Gastroesophageal sphincter (tissue), 3 donors: ENCODE measurements around the gene WWTR1.

ENCODE experiments used
- EP300 ChIP-seq: sonication (generic); formaldehyde crosslinking; IDR thresholded peaks from one replicate; pipeline ENCODE4 v1.6.1; 2017; ENCODE audit warnings: antibody characterized with exemption, mild to moderate bottlenecking
- POLR2A ChIP-seq, 2 donors: fragments of 450-650 bp; IDR thresholded peaks; one replicate each; pipeline ENCODE4 v1.6.1; 2017; ENCODE audit warnings: antibody characterized with exemption in 2 of 2, mild to moderate bottlenecking in 2 of 2, moderate library complexity in 1 of 2
- POLR2AphosphoS5 ChIP-seq: sonication (generic); formaldehyde crosslinking; IDR thresholded peaks from one replicate; pipeline ENCODE4 v1.6.1; 2017; ENCODE audit warnings: antibody characterized with exemption
- TF ChIP-seq, protein P1 (sequence below), 4 experiments: fragments of 200-600 bp in 2 of 4; fragments of 450-650 bp in 2 of 4; sonication (generic) in 1 of 4; IDR thresholded peaks; one replicate each; pipeline ENCODE4 v1.5.1; 2017 to 2019; ENCODE audit warnings: antibody characterized with exemption in 4 of 4, mild to moderate bottlenecking in 2 of 4, moderate library complexity in 2 of 4

DNA sequence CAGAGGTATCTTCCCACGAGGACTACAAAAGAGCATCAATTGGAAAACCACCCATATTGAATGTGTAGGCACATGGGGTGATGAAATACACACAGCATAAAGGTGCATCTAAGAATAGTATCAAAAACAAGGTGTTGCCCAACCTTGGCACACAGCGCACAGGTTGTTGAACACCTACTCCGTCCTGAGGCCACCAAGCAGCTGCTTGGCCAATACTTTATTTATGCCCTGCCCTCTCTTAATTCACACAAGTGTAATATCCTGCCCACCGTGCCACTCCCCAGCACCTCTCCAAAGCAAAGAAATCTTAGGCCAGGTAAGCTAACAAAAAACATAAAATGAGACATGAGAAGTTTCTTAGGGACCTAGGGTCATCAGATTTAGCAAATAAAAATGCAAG is 31.2 kb downstream of the WWTR1 start:
- TF ChIP-seq, protein P1, sequence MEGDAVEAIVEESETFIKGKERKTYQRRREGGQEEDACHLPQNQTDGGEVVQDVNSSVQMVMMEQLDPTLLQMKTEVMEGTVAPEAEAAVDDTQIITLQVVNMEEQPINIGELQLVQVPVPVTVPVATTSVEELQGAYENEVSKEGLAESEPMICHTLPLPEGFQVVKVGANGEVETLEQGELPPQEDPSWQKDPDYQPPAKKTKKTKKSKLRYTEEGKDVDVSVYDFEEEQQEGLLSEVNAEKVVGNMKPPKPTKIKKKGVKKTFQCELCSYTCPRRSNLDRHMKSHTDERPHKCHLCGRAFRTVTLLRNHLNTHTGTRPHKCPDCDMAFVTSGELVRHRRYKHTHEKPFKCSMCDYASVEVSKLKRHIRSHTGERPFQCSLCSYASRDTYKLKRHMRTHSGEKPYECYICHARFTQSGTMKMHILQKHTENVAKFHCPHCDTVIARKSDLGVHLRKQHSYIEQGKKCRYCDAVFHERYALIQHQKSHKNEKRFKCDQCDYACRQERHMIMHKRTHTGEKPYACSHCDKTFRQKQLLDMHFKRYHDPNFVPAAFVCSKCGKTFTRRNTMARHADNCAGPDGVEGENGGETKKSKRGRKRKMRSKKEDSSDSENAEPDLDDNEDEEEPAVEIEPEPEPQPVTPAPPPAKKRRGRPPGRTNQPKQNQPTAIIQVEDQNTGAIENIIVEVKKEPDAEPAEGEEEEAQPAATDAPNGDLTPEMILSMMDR (IDR thresholded peaks at IDR 0.05) = no peak
- TF ChIP-seq POLR2A (IDR thresholded peaks at IDR 0.05) (no peak), POLR2AphosphoS5 (no peak), EP300 (no peak)
